AG04450 (cell line): ENCODE measurements around the gene TTC22. TPM values are rescaled to one million over a fixed set of nuclear protein-coding genes. Genes with fewer than 3 reads are reported as not detected.

Source experiments
- CTCF ChIA-PET: fragments of 300-600, 350-600 bp; formaldehyde crosslinking; extraction: SDS; loops from one replicate; lab custom pipeline; 2022; ENCODE audit warnings: antibody characterized with exemption, inconsistent platforms; lab: Charles Lee
- POLR2A ChIA-PET: fragments of 350-600 bp; formaldehyde crosslinking; extraction: SDS; loops from one replicate; lab custom pipeline; 2021; ENCODE audit warnings: antibody characterized with exemption, inconsistent platforms; lab: Yijun Ruan, JAX
- DNase-seq: peaks from one replicate; pipeline ENCODE4 v3.0.0-alpha.2; 2011; ENCODE audit warnings: low read depth, low spot score
- H3K27ac ChIP-seq: one replicate; pipeline ENCODE4 v1.5.1; 2012; ENCODE audit warnings: low read depth, low read length, control low read depth
- H3K27me3 ChIP-seq: one replicate; pipeline ENCODE4 v1.6.0; 2012; ENCODE audit warnings: low read length; ENCODE audit not compliant: control insufficient read depth, insufficient read depth
- H3K4me3 ChIP-seq: 2 replicates; pipeline ENCODE4 v1.5.1; 2011; ENCODE audit warnings: mild to moderate bottlenecking, low read depth, low read length, control low read depth
- H3K9me3 ChIP-seq: 2 replicates; pipeline ENCODE4 v1.5.1; 2012; ENCODE audit warnings: low read length; ENCODE audit not compliant: control insufficient read depth, insufficient read depth
- CTCF ChIP-seq: IDR thresholded peaks from 2 replicates; pipeline ENCODE4 v1.5.1; 2011; ENCODE audit warnings: low read depth, low read length, control low read depth, inconsistent platforms
- polyA plus RNA-seq: library from polyadenylated mRNA; depleted of rRNA; stranded (reverse); fragments of >200 nt; gene quantifications from 2 replicates; pipeline ENCODE4 v1.2.3, GENCODE V29; 2011; rRNA removed

Gene TTC22
- polyA plus RNA-seq, 1 experiment: not detected

DNA sequence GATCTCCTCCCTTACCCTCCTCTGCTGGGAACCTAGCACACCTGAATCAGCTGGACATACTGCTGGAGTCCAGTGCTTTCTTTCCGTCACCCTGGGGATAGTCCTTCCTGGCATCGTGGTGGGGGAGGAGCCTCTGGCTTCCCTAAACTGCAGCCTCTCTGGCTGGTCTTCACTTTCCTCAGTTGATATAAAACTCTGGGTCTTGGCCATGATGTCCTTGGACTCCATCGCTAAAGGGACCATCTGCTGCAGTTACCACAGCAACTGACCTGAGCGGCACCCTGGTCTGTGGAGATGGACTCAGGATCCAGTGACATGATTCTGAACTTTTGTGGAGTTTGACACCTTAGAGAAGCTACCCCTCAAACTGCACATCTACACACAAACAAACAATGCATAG, 59.6 kb downstream of the TTC22 start:
- ChIA-PET CTCF (no interaction called here), POLR2A (no interaction called here)
- no peaks in the 10 kb centered on the region for H3K9me3 ChIP-seq
- DNase-seq: no peak
- no peak overlapping the region for H3K27ac ChIP-seq
- no peak overlapping the region for H3K4me3 ChIP-seq
- no peak for TF ChIP-seq CTCF
- H3K27me3 ChIP-seq: no peaks in the 10 kb centered on the region

DNA sequence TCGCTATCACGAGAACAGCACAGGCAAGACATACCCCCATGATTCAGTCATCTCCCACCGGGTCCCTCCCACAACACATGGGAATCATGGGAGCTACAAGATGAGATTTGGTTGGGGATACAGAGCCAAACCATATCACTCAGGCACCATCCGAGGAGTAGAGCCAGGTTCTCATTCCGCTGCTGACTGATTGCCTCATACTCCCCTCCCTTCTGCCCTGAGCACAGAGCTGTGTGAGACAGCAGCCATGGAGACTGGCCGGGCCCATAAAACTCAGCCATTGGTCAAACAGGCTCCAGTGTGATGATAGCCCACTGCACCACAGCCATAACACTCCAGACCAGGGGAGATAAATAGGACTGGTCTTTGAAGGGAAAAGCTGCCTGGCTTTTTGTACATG, 62.9 kb downstream of the TTC22 start:
- ChIA-PET CTCF (no interaction called here), POLR2A (no interaction called here)
- Histone ChIP-seq H3K27me3 (no peaks in the 10 kb centered on the region), H3K4me3 (no peak overlapping the region), H3K9me3 (no peaks in the 10 kb centered on the region), H3K27ac (no peak overlapping the region)
- no peak for DNase-seq
- TF ChIP-seq CTCF: no peak

GRCh38 chr1:54736685-54737084, 64.4 kb downstream of the TTC22 start:
- Histone ChIP-seq H3K27me3 (no peaks in the 10 kb centered on the region), H3K27ac (no peak overlapping the region), H3K9me3 (no peaks in the 10 kb centered on the region), H3K4me3 (no peak overlapping the region)
- CTCF ChIA-PET: no interaction called here
- TF ChIP-seq CTCF: no peak
- POLR2A ChIA-PET: no interaction called here
- no peak for DNase-seq

Other genes with a start within 250 kb of the TTC22 start
- gene FAM151A, start 177.8 kb downstream of the TTC22 start, polyA plus RNA-seq: not detected in 2 replicates
- 0.05 TPM in 1 of 2 replicates, not detected in the other for gene MROH7, start 159.5 kb downstream of the TTC22 start, polyA plus RNA-seq
- gene TTC4, start 85.5 kb downstream of the TTC22 start, polyA plus RNA-seq: 22.5 and 22.7 TPM in 2 replicates
- 4.2 and 4.7 TPM in 2 replicates for gene PARS2, start 36.8 kb downstream of the TTC22 start, polyA plus RNA-seq
- 60.5 and 89.0 TPM in 2 replicates for gene DHCR24, start 85.9 kb upstream of the TTC22 start, polyA plus RNA-seq
- not detected in 2 replicates for gene TMEM61, start 179.3 kb upstream of the TTC22 start, polyA plus RNA-seq
- gene BSND, start 197.6 kb upstream of the TTC22 start, polyA plus RNA-seq: not detected in 2 replicates
- 0.06 and 0.17 TPM in 2 replicates for gene PCSK9, start 238.2 kb upstream of the TTC22 start, polyA plus RNA-seq